Activated CD8-positive, alpha-beta memory T cell treated with anti-CD3 and anti-CD28 coated beads, Interleukin-2, amount 50 U/mL, for 1 hour (primary cell): ENCODE results near the gene ZNF263.
"Not testable (repeated sequence)": the region's sequence is repeated elsewhere in the genome, so short reads cannot be mapped to it uniquely, and the experiment has no call there.

Experiments
- DNase-seq: peaks from one replicate; pipeline ENCODE4 v3.0.0-alpha.2; 2020; ENCODE audit errors: extremely low read depth

ZNF263 gene

DNA sequence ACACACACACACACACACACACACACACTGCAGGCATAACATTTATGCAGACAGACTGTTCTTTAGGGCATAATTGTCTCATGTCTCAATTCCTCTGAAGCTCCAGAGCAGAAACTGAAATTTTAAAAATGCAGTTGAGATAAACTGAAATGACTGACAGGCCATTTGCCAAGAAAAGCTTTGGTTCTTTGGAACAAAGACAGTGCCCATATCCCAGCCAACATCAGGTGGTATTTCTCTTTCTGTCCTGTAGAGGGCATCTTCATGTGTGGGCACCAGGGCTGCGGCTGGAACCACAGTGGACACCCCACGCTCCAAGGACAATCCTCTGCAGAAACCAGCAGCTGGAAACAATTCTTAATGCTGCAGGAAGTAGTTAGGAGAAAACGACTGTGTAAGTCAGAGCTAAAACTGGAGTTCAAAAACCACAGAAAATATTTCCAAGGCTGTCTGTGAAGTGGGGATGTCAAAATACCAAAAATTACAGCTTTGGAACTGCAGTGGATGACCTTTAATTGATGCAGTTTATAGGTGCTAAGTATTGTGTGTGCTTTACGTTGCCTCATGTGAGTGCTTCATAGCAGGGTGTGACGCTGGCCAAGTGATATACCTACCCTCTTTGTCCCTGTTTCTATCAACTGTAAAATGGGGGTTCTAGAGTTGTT, 16.3 kb upstream of the ZNF263 start:
- no peak for DNase-seq

DNA sequence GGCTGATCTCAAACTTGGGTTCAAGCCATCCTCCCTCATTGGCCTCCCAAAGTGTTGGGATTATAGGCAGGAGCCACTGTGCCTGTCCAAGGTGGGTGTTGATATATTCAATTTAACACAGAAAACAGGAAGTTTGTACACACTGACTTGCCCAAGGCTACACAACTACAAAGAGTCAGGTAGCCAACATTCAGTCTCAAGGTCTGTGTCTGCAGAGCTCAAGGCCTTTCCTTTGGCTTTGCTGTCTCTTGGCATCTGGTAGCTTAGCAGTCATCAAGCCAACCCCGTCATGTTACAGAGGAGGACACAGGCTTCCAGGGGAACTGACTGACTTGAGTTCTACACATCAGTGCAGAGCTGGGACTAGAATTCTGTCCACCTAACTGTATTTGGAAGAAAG, 15.0 kb upstream of the ZNF263 start:
- no peak for DNase-seq

DNA sequence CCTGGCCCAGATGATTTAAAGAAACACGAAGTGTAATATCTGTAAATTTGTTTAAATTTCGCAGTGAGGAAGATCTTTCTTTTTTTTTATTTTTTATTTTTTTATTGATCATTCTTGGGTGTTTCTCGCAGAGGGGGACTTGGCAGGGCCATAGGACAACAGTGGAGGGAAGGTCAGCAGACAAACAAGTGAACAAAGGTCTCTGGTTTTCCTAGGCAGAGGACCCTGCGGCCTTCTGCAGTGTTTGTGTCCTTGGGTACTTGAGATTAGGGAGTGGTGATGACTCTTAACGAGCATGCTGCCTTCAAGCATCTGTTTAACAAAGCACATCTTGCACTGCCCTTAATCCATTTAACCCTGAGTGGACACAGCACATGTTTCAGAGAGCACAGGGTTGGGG, 12.6 kb upstream of the ZNF263 start:
- DNase-seq, result not testable (repeated sequence)

DNA sequence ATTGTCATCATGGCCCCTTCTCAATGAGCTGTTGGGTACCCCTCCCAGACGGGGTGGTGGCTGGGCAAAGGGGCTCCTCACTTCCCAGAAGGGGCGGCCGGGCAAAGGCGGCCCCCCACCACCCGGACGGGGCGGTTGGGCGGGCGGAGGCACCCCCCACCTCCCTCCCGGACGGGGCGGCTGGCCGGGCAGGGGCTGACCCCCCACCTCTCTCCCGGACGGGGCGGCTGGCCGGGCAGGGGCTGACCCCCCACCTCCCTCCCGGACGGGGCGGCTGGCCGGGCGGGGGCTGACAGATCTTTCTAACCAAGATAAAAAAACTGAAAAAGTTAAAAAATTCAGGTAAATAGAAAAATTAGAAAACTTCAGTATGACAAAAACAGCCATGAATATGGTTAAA, 12.0 kb upstream of the ZNF263 start:
- not testable (repeated sequence) for DNase-seq

DNA sequence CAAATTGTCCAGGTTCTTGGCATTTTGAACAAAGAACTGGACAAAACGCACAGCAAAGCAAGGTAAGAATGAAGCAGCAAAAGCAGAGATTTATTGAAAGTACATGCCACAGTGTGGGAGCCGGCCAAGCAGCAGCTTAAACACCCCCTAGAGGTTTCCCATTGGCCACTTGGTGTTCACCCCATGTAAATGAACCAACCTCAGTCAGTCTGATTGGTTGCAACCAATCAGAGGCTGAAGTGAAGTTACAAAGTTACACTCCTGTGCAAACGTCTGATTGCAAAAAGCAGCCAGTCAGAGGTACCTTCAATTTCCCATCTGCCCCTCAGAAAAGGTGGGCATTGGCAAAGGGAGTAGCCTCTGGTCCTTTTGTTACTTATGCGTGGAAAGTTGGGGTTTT, 8.8 kb upstream of the ZNF263 start:
- no peak for DNase-seq

DNA sequence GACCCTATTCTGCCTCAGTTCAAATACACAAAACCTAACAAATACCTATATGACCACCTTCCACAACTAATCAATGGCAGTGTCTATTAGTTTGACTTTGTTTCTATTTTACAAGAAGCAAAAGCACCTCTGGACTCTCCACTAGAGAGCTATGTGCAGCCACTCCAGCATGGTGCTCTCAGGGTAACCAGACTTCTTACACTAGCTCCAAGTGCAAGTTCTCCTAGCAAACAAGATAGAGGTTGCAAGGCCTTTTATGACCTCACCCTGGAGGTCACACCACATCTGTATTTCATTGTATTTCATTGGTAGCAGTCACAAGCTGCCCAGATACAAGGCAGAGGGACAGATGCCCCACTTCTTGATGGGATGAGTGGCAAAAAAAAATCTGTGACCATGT, 8.3 kb upstream of the ZNF263 start:
- DNase-seq, result no peak

DNA sequence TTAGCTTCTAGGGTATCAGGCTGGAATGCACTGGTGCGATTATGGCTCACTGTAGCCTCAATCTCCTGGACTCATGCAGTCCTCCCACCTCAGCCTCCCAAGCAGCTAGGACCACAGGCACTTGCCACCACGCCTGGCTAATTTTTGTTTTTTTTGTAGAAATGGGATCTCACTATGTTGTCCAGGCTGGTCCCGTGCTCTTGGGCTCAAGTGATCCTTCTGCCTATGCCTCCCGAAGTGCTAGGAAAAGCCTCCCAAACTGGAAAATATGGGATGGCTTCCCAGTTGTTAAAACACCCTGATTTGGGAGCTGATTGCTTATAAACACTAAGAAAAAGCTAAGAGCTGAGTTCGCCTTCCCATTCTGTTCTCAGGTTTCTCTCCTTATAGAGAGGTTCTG, 6.6 kb upstream of the ZNF263 start:
- no peak for DNase-seq

DNA sequence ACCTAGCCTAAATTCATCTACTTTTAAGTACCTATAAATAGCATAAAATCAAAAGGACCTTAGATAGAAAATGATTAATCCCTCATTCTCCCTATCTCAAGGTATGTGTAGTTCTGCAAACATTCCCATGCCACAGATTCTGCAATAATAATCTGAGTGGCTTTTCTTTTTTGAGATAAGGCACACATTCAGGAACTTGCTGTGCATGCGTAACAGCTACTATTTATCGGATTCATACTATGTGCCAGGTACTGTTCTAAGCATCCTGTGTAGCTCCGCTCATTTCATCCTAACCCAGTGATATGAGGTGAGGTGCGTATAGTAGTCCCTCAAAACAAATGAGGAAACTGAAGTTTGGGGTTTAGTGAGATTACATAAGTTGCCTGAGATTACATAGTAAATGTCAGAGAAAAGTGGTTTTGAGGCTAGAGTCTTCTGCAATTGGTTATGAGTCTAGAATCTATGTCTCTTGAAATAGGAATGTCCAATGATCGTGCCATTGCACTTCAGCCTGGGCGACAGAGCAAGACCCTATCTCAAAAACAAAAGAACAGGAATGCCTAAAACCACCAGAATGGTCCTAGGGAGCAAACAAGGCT, 2.0 kb upstream of the ZNF263 start:
- DNase-seq, result no peak

DNA sequence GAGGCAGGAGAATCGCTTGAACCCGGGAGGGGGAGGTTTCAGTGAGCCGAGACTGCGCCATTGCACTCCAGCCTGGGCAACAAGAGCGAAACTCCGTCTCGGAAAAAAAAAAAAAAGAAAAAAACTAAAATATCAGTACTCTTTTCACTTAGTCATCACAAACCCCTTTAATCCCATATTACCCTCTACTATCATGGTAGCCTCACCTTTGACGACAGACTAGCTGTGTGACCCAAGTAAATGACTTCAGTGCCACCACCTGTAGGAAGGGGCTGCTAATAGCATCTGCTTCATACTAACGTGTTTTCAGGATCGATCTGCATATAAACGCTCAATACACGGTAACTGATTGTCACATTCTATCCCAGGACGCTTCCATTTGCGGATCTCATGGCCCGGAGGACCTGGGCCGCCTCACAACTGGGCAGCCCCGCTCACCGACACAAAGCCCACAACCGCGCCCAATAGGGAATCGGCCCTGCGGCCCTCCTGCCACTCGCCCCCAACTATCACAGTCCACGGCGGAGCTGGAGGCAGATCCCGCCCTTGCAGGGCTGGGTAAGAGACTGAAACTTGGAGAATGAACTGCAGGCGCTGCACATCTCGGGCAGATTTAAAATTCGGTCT, 1.1 kb upstream of the ZNF263 start:
- DNase-seq, result no peak

DNA sequence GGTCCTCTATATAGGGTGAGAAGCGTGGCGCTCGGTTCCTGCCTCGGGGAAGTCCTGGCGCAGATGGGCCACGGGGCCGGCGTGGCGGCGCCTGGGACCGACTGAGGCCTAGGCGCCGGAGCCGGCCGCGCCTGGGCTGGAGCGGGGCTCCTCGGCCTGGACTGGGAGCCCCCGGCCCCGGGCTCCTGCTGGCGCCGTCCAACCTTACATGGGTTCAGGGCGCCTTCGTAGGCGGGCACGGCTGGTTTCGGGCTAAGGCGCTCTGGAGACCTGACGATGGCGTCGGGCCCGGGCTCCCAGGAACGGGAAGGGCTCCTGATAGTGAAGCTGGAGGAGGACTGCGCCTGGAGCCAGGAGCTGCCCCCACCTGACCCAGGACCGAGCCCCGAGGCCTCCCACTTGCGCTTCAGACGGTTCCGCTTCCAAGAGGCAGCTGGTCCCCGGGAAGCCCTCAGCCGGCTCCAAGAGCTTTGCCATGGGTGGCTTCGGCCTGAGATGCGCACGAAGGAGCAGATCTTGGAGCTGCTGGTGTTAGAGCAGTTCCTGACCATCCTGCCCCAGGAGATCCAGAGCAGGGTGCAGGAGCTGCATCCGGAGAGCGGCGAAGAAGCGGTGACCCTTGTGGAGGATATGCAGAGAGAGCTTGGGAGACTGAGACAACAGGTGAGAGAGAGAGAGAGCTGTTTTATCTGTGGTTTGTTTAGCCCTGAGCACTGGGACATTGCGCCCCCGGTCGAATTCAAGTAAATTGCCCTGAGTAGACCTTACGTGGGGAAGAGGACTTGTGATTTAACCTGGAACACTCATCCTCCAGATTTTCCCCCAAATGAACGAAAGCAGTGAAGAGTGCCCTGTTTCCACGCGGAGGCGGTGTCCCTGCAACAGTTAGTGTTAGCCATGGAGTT, 504 bp downstream of the ZNF263 start:
- DNase-seq, result no peak

DNA sequence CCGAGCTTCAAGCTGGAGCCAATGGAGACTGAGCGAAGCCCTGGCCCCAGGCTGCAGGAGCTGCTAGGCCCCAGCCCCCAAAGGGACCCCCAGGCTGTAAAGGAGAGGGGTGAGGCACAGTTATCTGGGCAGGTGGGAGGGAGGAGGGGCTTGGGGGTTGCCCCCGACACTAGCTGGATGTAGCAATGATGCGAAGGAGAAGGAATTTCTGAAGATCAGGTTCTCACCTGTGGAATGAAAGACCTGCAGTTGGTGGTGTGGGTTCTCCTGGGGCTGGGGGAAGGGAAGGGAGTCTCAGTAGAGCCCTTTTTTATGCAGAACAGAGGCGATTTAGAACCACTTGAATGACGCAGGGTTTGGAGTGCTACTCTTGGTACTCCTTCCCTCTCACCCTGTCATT, 1.8 kb downstream of the ZNF263 start:
- DNase-seq, result no peak

DNA sequence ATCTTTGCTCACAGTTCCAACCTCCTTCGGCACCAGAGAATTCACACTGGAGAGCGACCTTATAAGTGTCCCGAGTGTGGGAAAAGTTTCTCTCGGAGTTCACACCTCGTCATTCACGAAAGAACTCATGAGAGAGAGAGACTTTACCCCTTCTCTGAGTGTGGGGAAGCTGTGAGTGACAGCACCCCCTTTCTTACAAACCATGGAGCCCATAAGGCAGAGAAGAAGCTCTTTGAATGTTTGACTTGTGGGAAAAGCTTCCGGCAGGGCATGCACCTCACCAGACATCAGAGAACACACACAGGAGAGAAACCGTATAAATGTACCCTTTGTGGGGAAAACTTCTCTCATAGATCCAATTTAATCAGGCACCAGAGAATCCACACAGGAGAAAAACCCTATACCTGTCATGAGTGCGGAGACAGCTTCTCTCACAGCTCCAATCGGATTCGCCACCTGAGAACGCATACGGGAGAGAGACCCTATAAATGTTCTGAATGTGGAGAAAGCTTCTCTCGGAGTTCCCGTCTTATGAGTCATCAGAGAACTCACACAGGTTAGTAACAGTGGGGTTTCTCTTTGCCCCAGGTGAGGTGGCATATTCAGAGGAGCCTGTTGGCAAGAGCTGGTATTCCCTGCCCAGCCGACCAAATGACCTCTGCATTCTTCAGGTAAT, 6.8 kb downstream of the ZNF263 start:
- no peak for DNase-seq

DNA sequence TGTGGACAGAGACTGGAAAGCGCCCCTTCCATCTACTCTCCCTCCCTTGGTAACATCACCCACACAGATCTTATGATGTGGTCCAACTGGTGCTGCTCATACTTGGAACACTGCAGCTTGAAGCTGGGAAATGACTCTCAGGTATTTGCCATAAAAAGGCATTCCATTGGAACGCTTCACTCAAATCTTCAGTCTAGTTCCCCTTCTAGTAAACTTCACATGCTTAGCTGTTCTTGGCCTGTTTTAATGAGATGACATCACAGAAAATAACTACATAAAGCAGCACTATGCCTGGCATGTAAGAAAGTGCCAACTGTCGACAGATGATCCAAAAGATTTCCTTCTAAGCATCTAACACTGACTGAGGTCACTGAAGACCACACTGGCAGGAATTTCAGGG, 9.3 kb downstream of the ZNF263 start:
- no peak for DNase-seq

DNA sequence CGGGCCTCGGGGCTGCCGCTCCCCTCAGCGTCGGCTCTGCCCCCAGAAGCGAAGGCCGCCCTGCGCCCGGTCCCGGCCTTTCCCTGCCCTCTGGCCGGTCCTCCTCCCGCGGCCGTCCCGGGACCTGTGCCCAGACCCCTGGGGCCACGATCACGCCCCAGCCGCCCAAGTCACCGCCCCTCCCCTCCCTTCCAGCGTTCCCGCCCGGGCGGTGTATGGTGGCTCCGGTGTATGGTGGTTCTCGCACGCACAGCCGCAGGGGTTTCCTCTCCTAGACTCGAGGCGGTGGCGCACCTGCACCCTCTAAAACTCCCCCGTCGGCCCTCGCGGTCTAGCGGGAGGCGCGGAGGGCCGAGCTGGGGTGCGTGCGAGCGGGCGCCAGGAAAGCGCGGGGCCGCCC, 11.9 kb downstream of the ZNF263 start:
- no peak for DNase-seq

DNA sequence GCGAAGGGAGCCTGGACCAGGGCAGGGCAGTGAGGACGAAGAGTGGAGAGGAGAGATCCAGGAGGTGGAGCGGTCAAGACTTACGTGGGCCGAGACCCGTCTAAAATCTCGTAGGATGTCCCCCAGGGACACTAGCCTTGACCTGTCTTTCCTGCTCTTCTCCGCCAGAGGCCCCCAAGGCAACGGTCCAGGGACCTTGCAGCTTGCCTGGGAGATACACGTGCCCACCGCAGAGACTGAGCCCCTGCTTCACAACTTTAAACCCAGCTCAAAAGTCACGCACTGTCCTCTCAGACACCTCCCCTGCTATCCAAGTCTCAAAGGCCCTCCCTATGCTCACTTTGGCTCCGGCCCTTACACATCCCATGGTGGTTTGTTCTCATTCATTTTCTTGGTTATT, 12.5 kb downstream of the ZNF263 start:
- no peak for DNase-seq

DNA sequence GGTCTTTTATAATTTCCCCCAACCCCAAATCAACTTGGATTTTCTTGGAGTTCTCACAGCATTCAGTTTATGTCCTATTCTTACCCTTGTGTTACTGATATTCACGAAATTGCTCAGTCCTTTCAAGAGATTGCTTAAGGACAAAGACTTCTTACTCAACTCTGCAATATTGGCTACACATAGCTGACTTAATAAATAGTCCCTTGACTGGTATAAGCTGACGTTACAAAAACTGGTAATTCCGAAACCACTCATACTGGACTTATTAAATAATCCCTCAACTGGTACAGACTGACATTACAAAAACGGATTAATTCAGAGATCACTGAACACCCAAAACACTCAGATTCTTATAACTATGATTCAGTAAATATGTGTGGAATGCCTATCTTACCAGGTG, 21.1 kb downstream of the ZNF263 start:
- no peak for DNase-seq

DNA sequence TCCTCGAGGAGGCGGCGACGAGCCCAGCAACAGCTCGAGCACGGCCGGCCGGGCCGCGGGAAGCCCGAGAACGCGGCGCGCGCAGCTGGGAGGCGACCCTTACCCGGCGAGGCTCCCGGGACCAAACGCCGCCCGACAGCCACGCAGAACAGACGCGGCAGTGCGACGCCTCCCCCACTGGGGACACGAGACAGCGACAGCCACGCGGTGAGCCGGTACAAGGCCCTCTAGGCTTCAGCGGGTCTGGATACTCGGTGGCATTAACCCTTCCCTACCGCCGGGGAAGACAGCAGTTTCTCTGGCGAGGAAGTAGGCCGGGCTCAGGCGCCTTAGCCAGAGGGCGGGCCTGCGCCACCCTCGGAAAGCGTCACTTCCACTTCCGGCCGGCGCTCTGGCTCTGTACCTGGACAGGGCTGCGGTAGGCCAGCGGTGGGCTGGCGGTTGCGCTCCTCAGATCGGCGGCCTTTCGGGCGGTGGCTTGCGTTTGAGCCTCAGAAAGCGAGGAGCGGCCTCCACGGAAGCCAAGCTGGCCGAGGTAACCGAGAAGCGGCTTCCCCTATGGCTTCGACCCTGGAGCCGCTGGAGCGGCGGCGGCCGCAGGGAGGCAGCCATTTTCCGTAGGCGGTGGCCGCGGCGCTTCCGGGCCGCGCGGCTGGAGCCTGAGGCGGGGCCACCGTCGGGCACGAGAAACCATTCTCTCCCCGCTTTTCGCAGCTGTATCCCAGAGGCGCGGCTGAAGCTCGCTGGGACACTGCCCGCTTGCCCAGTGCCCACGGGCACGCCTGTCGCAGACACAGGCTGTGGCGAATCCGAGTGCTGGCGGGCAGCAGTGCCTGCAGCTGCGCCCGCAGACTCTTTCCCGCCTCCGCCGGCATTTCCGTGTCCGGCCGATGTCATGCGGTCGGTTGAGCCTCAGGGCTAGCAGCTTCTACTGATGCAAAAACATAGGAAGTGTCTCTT, 22.1 kb downstream of the ZNF263 start, which contains the start of the genes TIGD7 and ZNF75A:
Gene TIGD7 (minus strand): TSS at position 322 of the 960 bp plus-strand sequence. CDS start 4,816 bp downstream, outside the sequence.
Gene ZNF75A (plus strand): TSS at position 389 of the 960 bp plus-strand sequence. CDS start 2,932 bp downstream, outside the sequence.
- DNase-seq, result peak; percentile 60

DNA sequence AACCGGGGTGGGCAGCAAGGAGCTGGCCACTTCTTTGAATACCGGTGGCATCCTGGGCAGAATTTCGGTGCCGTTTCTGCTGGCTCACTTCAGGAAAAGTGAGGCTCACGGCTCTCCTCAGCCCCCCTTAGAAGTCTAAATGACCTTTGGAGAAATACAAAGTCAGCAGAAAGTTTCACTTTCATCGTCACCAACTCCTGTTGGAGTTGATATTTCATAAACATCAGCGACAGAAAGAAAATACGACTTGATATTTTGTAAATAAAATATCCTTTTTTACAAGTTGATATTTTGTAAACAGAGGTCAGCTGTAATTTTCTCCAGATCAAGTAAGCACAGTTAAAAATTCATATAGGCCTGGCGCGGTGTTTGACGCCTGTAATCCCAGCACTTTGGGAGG, 22.8 kb downstream of the ZNF263 start:
- no peak for DNase-seq

DNA sequence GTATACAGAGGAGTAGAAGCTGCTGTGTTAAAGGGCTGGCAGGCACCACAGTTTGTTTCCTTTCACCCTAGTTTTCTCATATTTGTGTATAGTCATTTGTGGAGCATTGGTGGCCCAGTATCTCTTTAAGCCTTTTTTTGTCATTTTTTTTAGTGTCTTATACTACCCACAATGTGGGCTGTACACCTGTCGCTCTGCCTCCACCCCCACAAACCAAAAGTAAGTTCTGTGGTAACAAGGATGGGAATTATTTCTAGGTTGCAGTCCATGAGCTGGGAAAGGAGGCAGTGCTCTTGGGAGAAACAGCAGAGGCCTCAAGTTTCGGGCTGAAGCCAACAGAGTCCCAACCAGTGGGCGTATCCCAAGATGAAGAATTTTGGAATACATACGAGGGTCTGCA, 28.2 kb downstream of the ZNF263 start:
- no peak for DNase-seq

DNA sequence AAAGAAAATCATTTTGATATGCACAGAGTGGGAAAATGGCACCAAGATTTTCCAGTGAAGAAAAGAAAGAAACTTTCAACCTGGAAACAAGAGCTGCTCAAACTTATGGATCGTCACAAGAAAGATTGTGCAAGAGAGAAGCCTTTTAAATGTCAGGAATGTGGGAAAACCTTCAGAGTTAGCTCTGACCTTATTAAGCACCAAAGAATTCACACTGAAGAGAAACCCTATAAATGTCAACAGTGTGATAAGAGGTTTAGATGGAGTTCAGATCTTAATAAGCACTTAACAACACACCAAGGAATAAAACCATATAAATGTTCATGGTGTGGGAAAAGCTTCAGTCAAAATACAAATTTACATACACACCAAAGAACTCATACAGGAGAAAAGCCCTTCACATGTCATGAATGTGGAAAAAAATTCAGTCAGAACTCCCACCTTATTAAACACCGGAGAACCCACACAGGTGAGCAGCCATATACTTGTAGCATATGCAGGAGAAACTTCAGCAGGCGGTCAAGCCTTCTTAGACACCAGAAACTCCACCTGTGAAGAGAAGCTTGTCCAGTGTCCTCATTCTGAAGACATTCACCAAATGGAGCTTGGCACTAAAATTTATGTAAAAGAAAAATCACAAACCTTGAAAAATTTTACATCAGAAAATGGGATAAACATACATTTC, 34.2 kb downstream of the ZNF263 start:
- DNase-seq, result no peak
